GM18868 (cell line): ENCODE measurements around the gene DCTN2.
"Not testable (repeated sequence)": the region's sequence is repeated elsewhere in the genome, so short reads cannot be mapped to it uniquely, and the experiment has no call there.

Source experiments
- ATAC-seq: cut with Tn5 transposase; IDR thresholded peaks from one replicate; pipeline ENCODE4 v1.9.1; 2021; ENCODE audit warnings: mild to moderate bottlenecking, moderate library complexity; ENCODE audit not compliant: unreplicated experiment

DCTN2 gene

GRCh38 chr12:57529831-57530230, 17.2 kb downstream of the DCTN2 start:
- ATAC-seq, result no peak

DNA sequence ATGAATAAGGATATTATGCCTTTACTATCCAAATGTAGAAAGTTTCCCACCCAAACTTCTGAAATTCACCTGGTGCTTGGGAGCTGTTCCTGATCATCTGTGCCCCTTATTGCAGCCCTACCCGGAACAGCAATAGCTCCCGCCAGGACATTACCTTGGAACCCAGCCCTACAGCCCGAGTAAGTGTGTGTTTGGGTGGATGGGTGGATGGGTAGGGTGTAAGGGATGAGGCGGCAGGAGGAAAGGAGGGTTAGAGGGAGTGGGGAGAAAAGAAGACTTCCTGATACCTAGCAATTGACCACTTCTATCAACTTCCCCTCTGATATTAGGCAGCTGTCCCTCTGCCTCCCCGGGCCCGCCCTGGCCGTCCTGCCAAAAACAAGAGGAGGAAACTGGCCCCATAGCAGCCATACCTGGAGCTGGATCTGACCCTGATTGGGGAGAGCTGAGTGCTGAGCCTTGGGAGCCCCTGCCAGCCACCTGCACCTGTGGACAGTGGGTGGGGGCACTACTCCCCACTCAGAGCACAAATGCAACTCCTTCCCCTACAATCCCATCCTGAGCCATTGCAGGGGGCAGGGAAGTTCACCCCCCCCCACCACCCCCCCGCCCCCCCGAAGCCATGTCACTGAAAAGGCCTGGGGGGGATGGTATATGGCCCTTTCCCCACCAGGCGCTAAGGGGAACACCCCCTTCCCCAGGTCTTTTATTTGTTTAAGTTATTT, 18.0 kb downstream of the DCTN2 start:
- ATAC-seq, result no peak

DNA sequence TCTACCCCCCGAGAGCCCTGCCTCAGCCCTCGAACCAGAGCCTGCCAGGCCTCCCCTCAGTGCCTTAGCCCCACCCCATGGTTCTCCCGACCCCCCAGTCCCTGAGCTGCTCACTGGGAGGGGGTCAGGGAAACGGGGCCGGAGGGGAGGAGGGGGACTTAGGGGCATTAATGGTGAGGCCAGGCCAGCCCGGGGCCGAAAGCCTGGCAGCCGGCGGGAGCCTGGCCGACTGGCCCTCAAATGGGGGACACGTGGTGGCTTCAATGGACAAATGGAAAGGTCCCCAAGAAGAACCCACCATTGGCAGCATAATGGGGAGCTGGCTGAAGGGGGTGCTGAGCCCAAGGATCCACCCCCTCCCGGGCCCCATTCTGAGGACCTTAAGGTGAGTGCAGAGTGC, 18.8 kb downstream of the DCTN2 start:
- no peak for ATAC-seq

DNA sequence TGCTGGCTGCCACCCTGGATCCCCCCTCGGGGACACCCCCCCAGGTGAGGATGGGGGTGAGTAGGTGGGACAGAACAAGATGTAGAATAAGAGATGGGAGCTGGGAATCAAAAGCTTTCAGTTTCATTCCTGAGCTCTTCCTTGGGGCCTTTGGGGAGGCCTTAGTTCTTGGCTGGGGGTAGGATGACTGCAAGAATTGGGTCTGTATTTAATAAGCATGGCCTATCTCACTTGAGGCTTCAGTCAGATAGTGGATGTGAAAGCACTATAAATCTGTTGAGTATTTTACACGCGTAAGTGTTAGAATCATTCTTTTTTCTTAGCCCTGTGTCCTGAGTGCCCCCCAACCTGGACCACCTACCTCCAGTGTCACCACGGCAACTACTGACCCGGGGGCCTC, 19.8 kb downstream of the DCTN2 start:
- ATAC-seq, result no peak

- no peak for ATAC-seq
Observed at GRCh38 chr12:57526477-57527126, 20.4 kb downstream of the DCTN2 start.

- no peak for ATAC-seq
Observed at GRCh38 chr12:57525615-57526383, 21.2 kb downstream of the DCTN2 start.

- no peak for ATAC-seq
Observed at GRCh38 chr12:57524814-57525614, 22.0 kb downstream of the DCTN2 start.

GRCh38 chr12:57523706-57524614, 23.0 kb downstream of the DCTN2 start:
- no peak for ATAC-seq

- no peak for ATAC-seq
Observed at GRCh38 chr12:57522887-57523705, 23.9 kb downstream of the DCTN2 start.

DNA sequence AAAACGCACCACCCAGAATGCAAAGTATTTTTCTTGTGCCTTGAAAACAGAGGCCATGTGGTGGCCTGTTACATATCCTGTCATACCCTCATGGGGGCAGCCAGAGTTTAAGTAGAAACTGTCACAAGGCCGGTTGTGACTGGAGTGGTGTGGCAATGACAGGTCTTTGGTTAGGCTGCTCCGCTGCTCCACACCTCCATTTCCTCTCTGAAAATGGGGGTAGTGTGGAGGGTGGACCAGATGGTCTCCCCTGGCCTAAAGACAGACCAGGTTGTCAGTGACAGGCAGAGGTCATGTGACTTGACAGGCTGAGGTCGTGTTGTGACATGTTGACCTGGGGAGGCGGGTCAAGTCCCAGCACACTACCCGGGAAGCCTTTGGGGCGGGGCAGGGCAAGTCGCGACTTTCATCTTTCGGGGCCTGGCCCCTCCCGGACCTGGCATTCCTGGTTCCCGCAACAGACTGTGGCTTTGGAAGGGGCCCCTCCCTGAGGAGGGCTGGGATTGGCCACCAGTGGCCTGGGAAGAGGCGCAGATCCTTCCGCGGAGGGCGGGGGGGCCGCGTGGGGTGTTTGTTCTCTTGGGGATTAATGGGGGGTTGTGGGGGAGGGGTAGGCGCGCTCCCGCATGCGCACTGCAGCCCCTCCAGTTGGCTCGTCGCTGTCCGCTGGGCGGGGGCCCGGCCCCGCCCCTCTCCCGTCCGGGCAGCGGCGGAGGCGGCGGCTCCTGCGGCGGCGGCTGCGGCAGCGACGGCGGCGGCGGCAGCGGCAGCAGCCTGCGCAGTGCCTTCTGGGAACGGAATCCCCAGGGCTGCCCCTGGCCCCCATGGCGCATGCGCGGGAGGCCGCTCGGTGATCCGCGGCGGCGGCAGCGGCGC, 24.7 kb downstream of the DCTN2 start, which contains the start of gene MBD6:
MBD6 (plus strand) TSS at position 814 of the 876 bp plus-strand sequence. CDS start 1,480 bp downstream, outside the sequence.
- ATAC-seq, result peak; percentile 34

GRCh38 chr12:57521525-57522010, 25.4 kb downstream of the DCTN2 start:
- no peak for ATAC-seq

- ATAC-seq, result peak; percentile 78
Observed at GRCh38 chr12:57520053-57520818, 26.8 kb downstream of the DCTN2 start, which contains the start of gene DDIT3. Gene DDIT3, minus strand, starts transcription at chr12:57520514. Its CDS starts 3,108 bp downstream, at chr12:57517406.

DNA sequence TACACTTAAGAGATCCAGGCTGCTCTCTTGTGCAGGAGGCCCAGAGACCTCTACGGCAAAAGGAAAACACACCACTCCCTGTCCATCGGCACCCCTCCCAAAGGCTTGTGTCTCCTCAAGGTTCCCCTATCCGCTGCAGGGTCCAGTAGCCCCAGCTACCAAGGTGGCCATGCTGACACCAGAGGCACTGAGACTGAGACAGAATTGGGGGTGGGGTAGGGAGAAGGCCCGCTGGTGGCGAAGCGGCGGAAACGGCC, 27.3 kb downstream of the DCTN2 start:
- no peak for ATAC-seq

DNA sequence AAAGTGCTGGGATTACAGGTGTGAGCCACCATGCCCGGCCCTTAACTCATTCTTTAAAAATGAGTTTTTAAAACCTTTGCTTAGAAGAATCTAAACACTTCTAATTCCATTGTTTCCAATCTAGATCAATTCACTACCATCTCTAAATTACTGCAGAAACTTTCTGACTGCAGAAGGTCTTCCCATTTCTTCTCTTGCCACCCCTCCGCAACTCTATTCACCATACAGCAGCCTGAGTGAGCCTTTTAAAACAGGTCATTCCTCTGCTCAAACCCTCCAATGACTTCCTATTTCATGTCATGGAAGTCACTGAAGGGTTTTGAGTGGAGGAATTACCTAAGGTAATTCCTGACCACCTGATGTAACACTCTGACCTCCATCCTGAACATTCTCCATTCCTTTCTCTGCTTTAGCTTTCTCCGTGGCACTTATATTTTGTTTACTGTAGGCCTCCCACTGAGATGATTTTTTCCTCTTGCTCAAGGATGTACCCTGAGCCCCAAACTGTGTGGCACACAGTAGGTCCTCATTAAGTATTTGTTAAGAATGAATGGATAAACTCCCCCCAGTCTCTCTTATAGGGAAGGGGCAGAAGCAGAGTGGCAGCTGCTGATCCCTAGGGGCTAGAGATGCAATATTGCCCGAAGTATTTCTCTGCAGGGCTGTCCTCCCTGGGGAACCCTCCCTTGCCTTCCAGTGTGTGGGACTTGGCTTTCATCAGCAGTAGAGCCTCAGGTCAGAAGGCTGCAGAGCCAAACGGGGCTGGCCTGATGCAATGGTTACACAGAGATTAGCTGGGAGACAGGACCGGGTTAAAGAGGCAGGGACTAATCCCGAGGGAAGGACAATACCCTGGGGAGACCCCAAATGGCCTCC, 27.8 kb downstream of the DCTN2 start:
- ATAC-seq, result no peak

- ATAC-seq, result no peak
Observed at GRCh38 chr12:57518176-57518919, 28.6 kb downstream of the DCTN2 start.

GRCh38 chr12:57517718-57518117, 29.3 kb downstream of the DCTN2 start:
- not testable (repeated sequence) for ATAC-seq
